Measurements from ENCODE around the gene VIT.

VIT gene

DNA sequence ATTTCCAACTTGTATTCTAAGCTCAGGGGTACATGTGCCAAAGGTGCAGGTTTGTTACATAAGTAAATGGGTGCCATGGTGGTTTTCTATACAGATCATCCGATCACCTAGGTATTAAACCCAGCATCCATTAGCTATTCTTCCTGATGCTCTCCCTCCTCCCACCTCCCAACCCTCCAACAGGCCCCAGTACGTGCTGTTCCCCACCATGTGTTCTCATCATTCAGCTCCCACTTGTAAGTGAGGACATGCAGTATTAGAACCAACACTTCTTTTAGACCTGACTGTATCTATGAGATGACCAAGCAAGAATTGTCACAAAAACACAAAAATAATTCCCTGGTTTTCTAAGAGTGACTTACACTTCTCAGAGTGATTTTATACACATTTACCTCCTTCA lies 83.0 kb downstream of the VIT start:
- TF ChIP-seq, protein P1, sequence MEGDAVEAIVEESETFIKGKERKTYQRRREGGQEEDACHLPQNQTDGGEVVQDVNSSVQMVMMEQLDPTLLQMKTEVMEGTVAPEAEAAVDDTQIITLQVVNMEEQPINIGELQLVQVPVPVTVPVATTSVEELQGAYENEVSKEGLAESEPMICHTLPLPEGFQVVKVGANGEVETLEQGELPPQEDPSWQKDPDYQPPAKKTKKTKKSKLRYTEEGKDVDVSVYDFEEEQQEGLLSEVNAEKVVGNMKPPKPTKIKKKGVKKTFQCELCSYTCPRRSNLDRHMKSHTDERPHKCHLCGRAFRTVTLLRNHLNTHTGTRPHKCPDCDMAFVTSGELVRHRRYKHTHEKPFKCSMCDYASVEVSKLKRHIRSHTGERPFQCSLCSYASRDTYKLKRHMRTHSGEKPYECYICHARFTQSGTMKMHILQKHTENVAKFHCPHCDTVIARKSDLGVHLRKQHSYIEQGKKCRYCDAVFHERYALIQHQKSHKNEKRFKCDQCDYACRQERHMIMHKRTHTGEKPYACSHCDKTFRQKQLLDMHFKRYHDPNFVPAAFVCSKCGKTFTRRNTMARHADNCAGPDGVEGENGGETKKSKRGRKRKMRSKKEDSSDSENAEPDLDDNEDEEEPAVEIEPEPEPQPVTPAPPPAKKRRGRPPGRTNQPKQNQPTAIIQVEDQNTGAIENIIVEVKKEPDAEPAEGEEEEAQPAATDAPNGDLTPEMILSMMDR (IDR thresholded peaks at IDR 0.05; ENCODE audit: insufficient read depth, low read depth, low read length, missing control alignments) = no peak
- DNase-seq (ENCODE audit: low read depth) = no peak
- no peak overlapping the region for H3K4me3 ChIP-seq (ENCODE audit: low read depth, low read length)

DNA sequence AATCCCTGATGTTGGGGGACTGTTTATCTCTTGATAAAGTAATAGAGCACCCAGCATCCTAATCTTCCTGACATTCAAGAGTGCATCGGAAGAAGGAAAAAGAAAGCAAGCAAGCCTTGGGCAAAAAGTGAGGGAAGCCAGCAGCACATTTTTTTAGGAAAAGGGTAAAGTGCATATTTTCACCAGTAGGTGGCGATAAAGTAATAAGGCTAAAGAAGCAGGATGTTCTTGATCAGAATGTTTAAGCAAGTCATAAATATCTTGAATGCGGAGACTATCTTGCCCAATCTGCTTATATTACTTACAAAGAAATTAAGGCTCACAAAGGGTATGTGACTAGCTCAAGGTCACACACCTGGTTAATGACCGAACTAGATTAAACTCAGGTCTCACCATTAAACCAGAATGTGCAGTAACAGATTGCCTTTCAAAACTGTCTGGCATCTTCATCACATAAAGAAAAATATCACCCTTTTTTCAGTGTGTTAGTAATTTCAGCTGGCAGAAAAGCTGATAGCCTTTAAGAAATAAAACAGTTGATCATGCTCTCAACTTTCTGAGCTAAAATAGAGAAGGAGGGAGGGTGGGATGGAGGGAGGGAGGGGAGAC lies 83.8 kb downstream of the VIT start:
- peak overlapping the region; percentile 14; the same call in 1 of the 2 replicates for H3K4me3 ChIP-seq (ENCODE audit: low read depth, low read length)
- peak; percentile 54 for DNase-seq (ENCODE audit: low read depth)
- TF ChIP-seq, protein P1 (IDR thresholded peaks at IDR 0.05; ENCODE audit: insufficient read depth, low read depth, low read length, missing control alignments) = peak; percentile 71

DNA sequence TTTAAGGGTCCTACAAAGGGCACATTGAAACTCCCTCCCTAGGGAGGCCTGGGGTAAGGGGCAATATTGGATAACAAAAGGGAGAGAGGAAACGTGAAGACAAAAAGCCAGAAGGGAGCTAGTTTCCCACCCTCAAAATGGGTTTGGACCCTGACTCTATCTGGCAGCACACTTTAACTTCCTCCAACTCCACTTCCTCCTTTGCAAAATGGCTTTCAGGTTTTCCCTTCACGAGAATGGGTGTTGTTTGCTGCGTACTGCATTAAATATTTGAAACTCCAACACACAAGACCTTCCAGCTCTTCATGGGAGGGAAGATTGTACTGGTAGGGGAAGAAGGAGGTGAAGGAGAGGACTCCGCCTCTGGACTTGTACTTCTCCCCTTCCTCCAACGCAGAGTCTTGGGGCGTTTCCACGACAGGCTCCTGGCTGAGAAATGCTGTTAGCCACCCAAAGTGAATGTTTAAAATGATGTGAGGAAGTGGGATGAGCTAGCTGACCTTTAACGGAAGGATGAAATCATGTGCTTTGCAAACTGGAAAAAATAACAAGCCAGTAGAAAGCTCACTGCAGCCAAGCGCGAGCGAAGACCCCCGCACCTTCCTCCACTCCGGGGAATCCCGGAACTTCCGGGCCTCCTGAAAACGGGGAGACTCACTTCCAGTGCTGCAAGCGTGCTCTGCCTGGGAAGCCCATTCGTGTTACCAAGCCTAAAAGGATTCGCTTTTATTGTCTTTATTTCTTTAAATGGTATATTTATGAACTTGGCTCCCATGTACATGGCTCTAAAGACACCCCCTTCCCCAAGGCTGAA lies 85.6 kb downstream of the VIT start:
- DNase-seq (ENCODE audit: low read depth) = no peak
- H3K4me3 ChIP-seq (ENCODE audit: low read depth, low read length) = no peak overlapping the region
- TF ChIP-seq, protein P1 (IDR thresholded peaks at IDR 0.05; ENCODE audit: insufficient read depth, low read depth, low read length, missing control alignments) = no peak

DNA sequence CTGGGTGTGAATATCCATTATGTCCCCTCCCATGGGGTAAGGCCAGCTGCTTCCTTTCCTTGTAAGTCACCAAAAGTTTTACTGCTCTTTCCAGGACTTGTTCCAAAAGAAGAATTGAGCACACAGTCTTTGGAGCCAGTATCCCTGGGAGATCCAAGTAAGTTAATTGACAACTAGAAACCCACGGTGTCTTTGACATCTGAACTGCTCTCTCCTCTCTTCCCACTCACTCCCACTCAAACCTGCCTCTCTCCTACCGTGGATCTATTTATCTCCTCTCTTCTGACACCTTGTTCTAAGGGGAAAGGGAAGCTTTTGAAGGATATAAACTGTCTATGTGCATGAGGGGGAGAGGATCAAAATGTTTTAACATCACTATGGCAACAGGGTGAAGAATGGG lies 86.7 kb downstream of the VIT start:
- TF ChIP-seq, protein P1 (IDR thresholded peaks at IDR 0.05; ENCODE audit: insufficient read depth, low read depth, low read length, missing control alignments) = no peak
- no peak for DNase-seq (ENCODE audit: low read depth)
- H3K4me3 ChIP-seq (ENCODE audit: low read depth, low read length) = no peak overlapping the region

DNA sequence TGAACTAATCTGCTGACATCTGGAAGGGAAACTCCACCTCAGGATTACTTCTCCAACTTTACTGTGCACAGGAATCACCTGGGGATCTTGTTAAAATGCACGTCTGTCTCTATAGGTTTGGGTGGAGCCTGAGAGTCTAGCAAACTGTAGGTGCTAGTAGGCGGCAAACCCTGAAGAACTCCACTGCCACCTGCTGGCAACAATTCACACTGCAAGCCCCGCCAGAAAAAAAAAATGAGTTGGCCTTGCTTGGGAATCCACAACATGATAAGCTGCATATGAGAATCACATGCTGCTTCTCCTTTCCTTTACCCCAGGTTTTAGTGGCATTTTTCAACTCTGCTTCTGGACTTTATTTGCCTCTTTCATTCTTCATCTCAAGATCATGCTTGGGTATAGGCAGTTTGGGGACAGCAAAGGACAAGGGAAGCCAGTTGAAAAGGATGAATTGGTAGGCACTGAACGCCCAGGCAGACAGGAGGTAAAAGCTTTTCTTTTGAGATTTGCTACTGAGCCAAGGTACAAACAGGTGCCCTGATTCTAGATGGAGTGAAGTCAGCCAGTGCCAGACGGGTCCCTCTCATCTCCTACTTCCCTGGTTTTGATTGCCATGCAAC lies 88.8 kb downstream of the VIT start:
- DNase-seq (ENCODE audit: low read depth) = peak; percentile 72
- no peak overlapping the region for H3K4me3 ChIP-seq (ENCODE audit: low read depth, low read length)
- TF ChIP-seq, protein P1 (IDR thresholded peaks at IDR 0.05; ENCODE audit: insufficient read depth, low read depth, low read length, missing control alignments) = peak; percentile 95

DNA sequence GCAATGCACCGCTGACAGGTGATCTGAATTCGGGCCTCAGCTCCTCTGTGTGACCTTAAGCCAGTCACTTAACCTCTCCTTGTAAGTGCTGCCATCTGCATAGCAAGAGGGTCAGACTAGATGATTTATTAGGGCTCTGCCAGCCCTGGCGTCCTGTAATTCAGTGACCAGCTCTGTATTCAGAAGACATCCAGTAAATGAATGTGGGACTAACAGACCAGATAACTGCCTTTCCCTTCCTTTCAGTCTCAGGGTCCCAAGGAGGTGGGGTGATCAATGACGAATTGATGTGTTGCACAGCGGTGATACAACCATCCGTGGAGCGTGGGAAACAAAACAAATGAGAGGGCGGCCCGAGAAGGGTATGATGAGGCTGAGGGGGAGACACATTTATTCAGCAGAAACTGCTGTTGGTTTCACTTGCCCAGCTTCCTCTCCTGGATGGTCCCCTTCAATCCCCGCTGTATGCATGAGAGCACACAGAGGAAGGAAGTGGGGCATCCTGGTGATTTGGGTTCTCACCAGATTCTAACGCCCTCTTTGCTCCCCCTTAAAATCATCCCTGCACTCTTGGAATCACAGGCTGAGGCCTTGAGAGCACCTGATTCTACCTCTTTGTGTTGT lies 92.8 kb downstream of the VIT start:
- TF ChIP-seq, protein P1 (IDR thresholded peaks at IDR 0.05; ENCODE audit: insufficient read depth, low read depth, low read length, missing control alignments) = no peak
- DNase-seq (ENCODE audit: low read depth) = peak; percentile 22
- H3K4me3 ChIP-seq (ENCODE audit: low read depth, low read length) = no peak overlapping the region
